Fibroblast of villous mesenchyme (primary cell): Measurements from ENCODE around the gene NANS. TPM values are rescaled to one million over a fixed set of nuclear protein-coding genes. Genes with fewer than 3 reads are reported as not detected.
"Not testable (repeated sequence)": the region's sequence is repeated elsewhere in the genome, so short reads cannot be mapped to it uniquely, and the experiment has no call there.

ENCODE experiments used
- DNase-seq: peaks from one replicate; pipeline ENCODE4 v3.0.0-alpha.2; 2010; ENCODE audit warnings: low read depth
- H3K4me3 ChIP-seq: 2 replicates; pipeline ENCODE4 v1.5.1; 2011; ENCODE audit warnings: low read depth, mild to moderate bottlenecking, low read length
- CTCF ChIP-seq: IDR thresholded peaks from 2 replicates; pipeline ENCODE4 v1.5.1; 2012; ENCODE audit warnings: low read depth, mild to moderate bottlenecking, low read length; ENCODE audit not compliant: insufficient read depth
- total RNA-seq: library from RNA; depleted of rRNA; stranded (reverse); fragments of >200 nt; gene quantifications from 2 replicates; pipeline ENCODE4 v1.2.3, GENCODE V29; 2012

NANS gene
- total RNA-seq, 1 donor: 94.1 TPM

GRCh38 chr9:98101868-98102273, 45.3 kb downstream of the NANS start:
- no peak overlapping the region for H3K4me3 ChIP-seq
- no peak for DNase-seq
- no peak for TF ChIP-seq CTCF

GRCh38 chr9:98104445-98104881, 47.9 kb downstream of the NANS start:
- no peak overlapping the region for H3K4me3 ChIP-seq
- no peak for TF ChIP-seq CTCF
- no peak for DNase-seq

GRCh38 chr9:98105006-98105405, 48.5 kb downstream of the NANS start:
- no peak for DNase-seq
- no peak for TF ChIP-seq CTCF
- H3K4me3 ChIP-seq: no peak overlapping the region

- no peak overlapping the region for H3K4me3 ChIP-seq
- no peak for DNase-seq
- TF ChIP-seq CTCF: no peak
Observed at GRCh38 chr9:98107926-98108325, 51.4 kb downstream of the NANS start.

- DNase-seq: no peak
- no peak overlapping the region for H3K4me3 ChIP-seq
- no peak for TF ChIP-seq CTCF
Observed at GRCh38 chr9:98108531-98109031, 52.0 kb downstream of the NANS start.

- no peak overlapping the region for H3K4me3 ChIP-seq
- TF ChIP-seq CTCF: no peak
Observed at GRCh38 chr9:98109052-98109451, 52.5 kb downstream of the NANS start.

GRCh38 chr9:98117097-98117496, 60.6 kb downstream of the NANS start:
- DNase-seq, H3K4me3 ChIP-seq: not testable (repeated sequence)

More at GRCh38 chr9:98109052-98109451, 52.5 kb downstream of the NANS start:
- no peak for DNase-seq
